ENCODE results near the gene GPR183.

Gene GPR183

DNA sequence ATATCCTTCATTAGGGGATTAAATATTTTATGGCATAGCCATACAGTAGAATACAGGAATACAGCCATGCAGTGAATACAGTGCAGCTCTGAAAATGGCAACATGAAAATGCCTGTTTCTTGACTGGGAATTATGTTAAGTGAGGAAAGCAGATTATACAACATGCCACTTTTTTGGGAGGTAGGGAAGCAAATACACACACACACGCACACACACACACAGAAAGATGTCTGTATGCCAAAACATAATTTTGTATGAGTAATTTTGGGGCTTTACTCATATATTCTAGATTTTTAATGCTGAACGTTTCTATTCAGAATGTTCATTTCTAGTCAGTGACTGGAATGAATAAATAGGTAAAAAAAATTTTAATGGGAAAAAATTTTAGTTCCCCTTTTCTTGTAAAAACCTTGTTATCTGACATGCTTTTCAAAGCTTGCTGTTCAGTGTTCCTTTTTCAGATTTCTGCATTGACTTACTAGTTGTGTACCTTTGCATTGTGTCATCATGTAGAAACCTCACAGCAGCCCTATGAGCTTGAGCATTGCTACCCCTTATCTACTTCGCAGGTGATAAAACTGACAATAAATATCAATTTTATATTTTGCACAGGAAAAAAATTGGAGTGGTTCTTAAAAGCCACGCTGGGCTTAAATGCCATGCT is 7.8 kb downstream of the GPR183 start:
- TF ChIP-seq TAF1 (IDR thresholded peaks at IDR 0.05; ENCODE audit: borderline replicate concordance, insufficient read depth, low read length) = no peak
- TF ChIP-seq, protein P1, sequence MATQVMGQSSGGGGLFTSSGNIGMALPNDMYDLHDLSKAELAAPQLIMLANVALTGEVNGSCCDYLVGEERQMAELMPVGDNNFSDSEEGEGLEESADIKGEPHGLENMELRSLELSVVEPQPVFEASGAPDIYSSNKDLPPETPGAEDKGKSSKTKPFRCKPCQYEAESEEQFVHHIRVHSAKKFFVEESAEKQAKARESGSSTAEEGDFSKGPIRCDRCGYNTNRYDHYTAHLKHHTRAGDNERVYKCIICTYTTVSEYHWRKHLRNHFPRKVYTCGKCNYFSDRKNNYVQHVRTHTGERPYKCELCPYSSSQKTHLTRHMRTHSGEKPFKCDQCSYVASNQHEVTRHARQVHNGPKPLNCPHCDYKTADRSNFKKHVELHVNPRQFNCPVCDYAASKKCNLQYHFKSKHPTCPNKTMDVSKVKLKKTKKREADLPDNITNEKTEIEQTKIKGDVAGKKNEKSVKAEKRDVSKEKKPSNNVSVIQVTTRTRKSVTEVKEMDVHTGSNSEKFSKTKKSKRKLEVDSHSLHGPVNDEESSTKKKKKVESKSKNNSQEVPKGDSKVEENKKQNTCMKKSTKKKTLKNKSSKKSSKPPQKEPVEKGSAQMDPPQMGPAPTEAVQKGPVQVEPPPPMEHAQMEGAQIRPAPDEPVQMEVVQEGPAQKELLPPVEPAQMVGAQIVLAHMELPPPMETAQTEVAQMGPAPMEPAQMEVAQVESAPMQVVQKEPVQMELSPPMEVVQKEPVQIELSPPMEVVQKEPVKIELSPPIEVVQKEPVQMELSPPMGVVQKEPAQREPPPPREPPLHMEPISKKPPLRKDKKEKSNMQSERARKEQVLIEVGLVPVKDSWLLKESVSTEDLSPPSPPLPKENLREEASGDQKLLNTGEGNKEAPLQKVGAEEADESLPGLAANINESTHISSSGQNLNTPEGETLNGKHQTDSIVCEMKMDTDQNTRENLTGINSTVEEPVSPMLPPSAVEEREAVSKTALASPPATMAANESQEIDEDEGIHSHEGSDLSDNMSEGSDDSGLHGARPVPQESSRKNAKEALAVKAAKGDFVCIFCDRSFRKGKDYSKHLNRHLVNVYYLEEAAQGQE (IDR thresholded peaks at IDR 0.05; ENCODE audit: insufficient read depth in 1 of 2, low read depth in 2 of 2, low read length in 2 of 2) = no peak
- TF ChIP-seq SIN3A (IDR thresholded peaks at IDR 0.05; ENCODE audit: borderline replicate concordance, insufficient read depth, low read length) = no peak
- TF ChIP-seq FOXP2 (optimal IDR thresholded peaks at IDR 0.05; ENCODE audit: borderline replicate concordance, extremely low read depth, extremely low read length, insufficient read depth) = no peak

- TF ChIP-seq FOXP2 (optimal IDR thresholded peaks at IDR 0.05; ENCODE audit: borderline replicate concordance, extremely low read depth, extremely low read length, insufficient read depth) (no peak), POLR2AphosphoS5 (IDR thresholded peaks at IDR 0.05; ENCODE audit: low read depth, low read length) (no peak), TAF1 (IDR thresholded peaks at IDR 0.05; ENCODE audit: borderline replicate concordance, insufficient read depth, low read length) (no peak), SIN3A (IDR thresholded peaks at IDR 0.05; ENCODE audit: borderline replicate concordance, insufficient read depth, low read length) (no peak)
- TF ChIP-seq, protein P1 (IDR thresholded peaks at IDR 0.05; ENCODE audit: insufficient read depth in 1 of 2, low read depth in 2 of 2, low read length in 2 of 2) = no peak
Measured at GRCh38 chr13:99298056-99298455, 9.1 kb downstream of the GPR183 start.

DNA sequence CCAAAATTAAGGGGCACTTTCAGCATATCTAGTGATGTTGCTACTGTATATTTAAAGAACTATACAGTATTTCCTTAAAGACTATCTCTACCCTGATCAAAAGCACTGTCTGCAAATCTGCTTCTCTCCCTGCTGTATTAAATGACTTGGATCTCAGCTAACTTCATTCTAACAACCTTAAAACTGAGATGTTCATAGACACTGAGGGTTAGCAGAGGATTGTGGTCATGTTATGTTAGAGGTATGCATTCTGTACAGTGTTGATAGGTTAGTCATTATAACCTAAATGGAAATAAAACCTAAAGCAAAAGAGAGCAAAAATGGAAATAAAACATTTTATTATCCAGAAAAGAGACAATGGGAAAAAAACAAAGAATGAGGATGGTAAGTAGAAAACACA is 9.9 kb downstream of the GPR183 start:
- no peak for TF ChIP-seq TAF1 (IDR thresholded peaks at IDR 0.05; ENCODE audit: borderline replicate concordance, insufficient read depth, low read length)
- no peak for TF ChIP-seq POLR2AphosphoS5 (IDR thresholded peaks at IDR 0.05; ENCODE audit: low read depth, low read length)
- TF ChIP-seq, protein P1 (IDR thresholded peaks at IDR 0.05; ENCODE audit: insufficient read depth in 1 of 2, low read depth in 2 of 2, low read length in 2 of 2) = no peak
- no peak for TF ChIP-seq FOXP2 (optimal IDR thresholded peaks at IDR 0.05; ENCODE audit: borderline replicate concordance, extremely low read depth, extremely low read length, insufficient read depth)
- TF ChIP-seq SIN3A (IDR thresholded peaks at IDR 0.05; ENCODE audit: borderline replicate concordance, insufficient read depth, low read length) = no peak

DNA sequence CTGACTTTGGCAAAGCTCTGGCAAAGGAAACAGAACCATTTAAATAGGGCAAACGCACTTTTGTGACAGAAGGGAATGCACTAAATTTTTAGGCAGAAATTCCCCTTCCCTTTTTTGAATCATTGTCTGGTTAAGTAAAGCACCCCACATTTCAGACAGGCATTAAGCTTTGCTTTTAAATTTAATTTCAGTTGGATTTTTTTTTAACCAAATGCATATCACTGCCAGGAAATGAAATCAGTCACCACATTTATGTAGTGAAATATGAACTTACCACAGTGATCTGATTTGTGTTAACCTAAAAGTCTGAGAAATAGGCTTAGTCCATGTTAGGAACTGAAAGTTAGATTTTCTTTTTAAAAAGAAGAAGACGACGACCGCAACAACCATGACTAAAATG is 10.8 kb downstream of the GPR183 start:
- no peak for TF ChIP-seq FOXP2 (optimal IDR thresholded peaks at IDR 0.05; ENCODE audit: borderline replicate concordance, extremely low read depth, extremely low read length, insufficient read depth)
- no peak for TF ChIP-seq SIN3A (IDR thresholded peaks at IDR 0.05; ENCODE audit: borderline replicate concordance, insufficient read depth, low read length)
- TF ChIP-seq, protein P1 (IDR thresholded peaks at IDR 0.05; ENCODE audit: insufficient read depth in 1 of 2, low read depth in 2 of 2, low read length in 2 of 2) = no peak
- TF ChIP-seq TAF1 (IDR thresholded peaks at IDR 0.05; ENCODE audit: borderline replicate concordance, insufficient read depth, low read length) = no peak
- no peak for TF ChIP-seq POLR2AphosphoS5 (IDR thresholded peaks at IDR 0.05; ENCODE audit: low read depth, low read length)

All from PFSK-1 (cell line).